ENCODE measurements around the gene MAPT.

Gene MAPT

GRCh38 chr17:45969726-45970125 is 75.4 kb downstream of the MAPT start:
- DNase-seq (ENCODE audit: low read depth), result no peak
- no peak overlapping the region for H3K4me3 ChIP-seq (ENCODE audit: low read depth, low read length)
- TF ChIP-seq CTCF (conservative IDR thresholded peaks at IDR 0.05; ENCODE audit: low read depth, low read length), result no peak

- no peak for TF ChIP-seq CTCF (conservative IDR thresholded peaks at IDR 0.05; ENCODE audit: low read depth, low read length)
- H3K4me3 ChIP-seq (ENCODE audit: low read depth, low read length), result no peak overlapping the region
- DNase-seq (ENCODE audit: low read depth), result no peak
Measured at GRCh38 chr17:45970659-45971058, 76.3 kb downstream of the MAPT start.

GRCh38 chr17:45971698-45972141 is 77.4 kb downstream of the MAPT start:
- TF ChIP-seq CTCF (conservative IDR thresholded peaks at IDR 0.05; ENCODE audit: low read depth, low read length), result no peak
- H3K4me3 ChIP-seq (ENCODE audit: low read depth, low read length), result no peak overlapping the region
- no peak for DNase-seq (ENCODE audit: low read depth)

- TF ChIP-seq CTCF (conservative IDR thresholded peaks at IDR 0.05; ENCODE audit: low read depth, low read length), result no peak
- DNase-seq (ENCODE audit: low read depth), result no peak
- H3K4me3 ChIP-seq (ENCODE audit: low read depth, low read length), result no peak overlapping the region
Measured at GRCh38 chr17:45972531-45972930, 78.2 kb downstream of the MAPT start.

GRCh38 chr17:45973099-45973780 is 78.9 kb downstream of the MAPT start:
- TF ChIP-seq CTCF (conservative IDR thresholded peaks at IDR 0.05; ENCODE audit: low read depth, low read length), result no peak
- DNase-seq (ENCODE audit: low read depth), result no peak
- H3K4me3 ChIP-seq (ENCODE audit: low read depth, low read length), result no peak overlapping the region

- no peak for TF ChIP-seq CTCF (conservative IDR thresholded peaks at IDR 0.05; ENCODE audit: low read depth, low read length)
- no peak for DNase-seq (ENCODE audit: low read depth)
- no peak overlapping the region for H3K4me3 ChIP-seq (ENCODE audit: low read depth, low read length)
Measured at GRCh38 chr17:45973946-45974859, 79.8 kb downstream of the MAPT start.
